ENCODE results near the gene CALM1. TPM values are rescaled to one million over a fixed set of nuclear protein-coding genes. Genes with fewer than 3 reads are reported as not detected.

Gene CALM1
- total RNA-seq: 100 to 1,000 TPM; 260 to 295 TPM

DNA sequence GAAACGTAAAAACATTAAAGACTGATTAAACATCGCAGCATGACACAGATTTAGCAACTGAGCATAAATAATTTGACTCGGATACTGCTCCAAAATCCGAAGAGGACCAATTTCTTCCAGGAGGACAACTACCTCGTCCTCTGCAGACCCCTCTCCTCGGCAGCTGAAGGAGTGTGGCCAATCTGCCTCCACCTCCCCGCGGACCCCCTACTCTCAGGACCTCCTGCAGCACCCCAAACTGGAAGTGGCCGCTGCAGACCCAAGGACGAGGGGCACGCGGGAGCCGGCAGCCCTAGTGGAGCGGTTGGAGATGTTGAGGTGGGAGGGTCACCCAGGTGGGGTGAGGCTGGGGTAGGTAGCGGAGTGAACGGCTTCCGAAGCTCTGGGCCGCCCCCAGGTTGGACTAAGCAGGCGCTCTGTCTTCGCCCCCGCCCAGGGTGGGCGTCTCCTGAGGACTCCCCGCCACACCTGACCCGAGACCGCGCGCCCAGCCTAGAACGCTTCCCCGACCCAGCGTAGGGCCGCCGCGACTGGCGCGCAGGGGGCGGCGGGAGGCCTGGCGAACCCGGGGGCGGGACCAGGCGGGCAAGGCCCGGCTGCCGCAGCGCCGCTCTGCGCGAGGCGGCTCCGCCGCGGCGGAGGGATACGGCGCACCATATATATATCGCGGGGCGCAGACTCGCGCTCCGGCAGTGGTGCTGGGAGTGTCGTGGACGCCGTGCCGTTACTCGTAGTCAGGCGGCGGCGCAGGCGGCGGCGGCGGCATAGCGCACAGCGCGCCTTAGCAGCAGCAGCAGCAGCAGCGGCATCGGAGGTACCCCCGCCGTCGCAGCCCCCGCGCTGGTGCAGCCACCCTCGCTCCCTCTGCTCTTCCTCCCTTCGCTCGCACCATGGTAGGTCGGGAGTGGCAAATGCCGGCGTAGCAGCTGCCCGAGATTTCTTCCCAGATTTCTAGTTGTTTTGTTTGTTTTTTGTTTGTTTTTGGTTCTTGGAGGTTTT is at the start of gene CALM1:
Gene CALM1, plus strand, starts transcription at position 689 of the 999 bp plus-strand sequence. Its CDS starts 202 bp downstream, at position 891.

Other genes with a start within 250 kb of the CALM1 start
- 100 to 1,000 TPM in 1 of 2 donors, 10 to 100 TPM in 1; 96.2 to 118 TPM for gene PSMC1, start 140.5 kb upstream of the CALM1 start, total RNA-seq
- gene NRDE2, start 65.1 kb upstream of the CALM1 start, total RNA-seq: 10 to 100 TPM; 11.7 TPM

All from melanocyte of skin (primary cell).